Chondrocyte (in vitro differentiated cells): ENCODE results near the gene PIK3R4. TPM values are rescaled to one million over a fixed set of nuclear protein-coding genes. Genes with fewer than 3 reads are reported as not detected.

Source experiments
- DNase-seq: peaks from one replicate; pipeline ENCODE4 v3.0.0; 2021; ENCODE audit warnings: mixed read lengths, low spot score
- H3K27ac Mint-ChIP-seq: one replicate; pipeline ENCODE4 v1.8.0; 2021; ENCODE audit warnings: mild to moderate bottlenecking, moderate library complexity, mixed read lengths; ENCODE audit not compliant: unreplicated experiment
- H3K27me3 Mint-ChIP-seq: 2 replicates; pipeline ENCODE4 v1.8.0; 2021; ENCODE audit warnings: low read depth, mixed read lengths
- H3K36me3 Mint-ChIP-seq: 2 replicates; pipeline ENCODE4 v1.8.0; 2021; ENCODE audit warnings: low read depth, mixed read lengths
- H3K4me1 Mint-ChIP-seq: 2 replicates; pipeline ENCODE4 v1.8.0; 2021; ENCODE audit warnings: low read depth, mild to moderate bottlenecking, mixed read lengths
- H3K4me3 Mint-ChIP-seq: one replicate; pipeline ENCODE4 v1.8.0; 2021; ENCODE audit warnings: mild to moderate bottlenecking, moderate library complexity, mixed read lengths; ENCODE audit not compliant: unreplicated experiment
- H3K9me3 Mint-ChIP-seq: 2 replicates; pipeline ENCODE4 v1.8.0; 2021; ENCODE audit warnings: low read depth, mixed read lengths
- CTCF ChIP-seq: fragments of 200-600 bp; sonication (generic); IDR thresholded peaks from 2 replicates; pipeline ENCODE4 v1.5.0; 2021; ENCODE audit warnings: antibody characterized with exemption, mild to moderate bottlenecking, moderate library complexity
- total RNA-seq: library from RNA; stranded (reverse); gene quantifications from 3 replicates; pipeline ENCODE4 v1.2.1, GENCODE V29; 2021

PIK3R4 gene
- total RNA-seq, 1 donor from 2014 or later, result 16.9 TPM

GRCh38 chr3:130693314-130693713, 53.3 kb downstream of the PIK3R4 start:
- H3K27ac Mint-ChIP-seq, result no peak overlapping the region

DNA sequence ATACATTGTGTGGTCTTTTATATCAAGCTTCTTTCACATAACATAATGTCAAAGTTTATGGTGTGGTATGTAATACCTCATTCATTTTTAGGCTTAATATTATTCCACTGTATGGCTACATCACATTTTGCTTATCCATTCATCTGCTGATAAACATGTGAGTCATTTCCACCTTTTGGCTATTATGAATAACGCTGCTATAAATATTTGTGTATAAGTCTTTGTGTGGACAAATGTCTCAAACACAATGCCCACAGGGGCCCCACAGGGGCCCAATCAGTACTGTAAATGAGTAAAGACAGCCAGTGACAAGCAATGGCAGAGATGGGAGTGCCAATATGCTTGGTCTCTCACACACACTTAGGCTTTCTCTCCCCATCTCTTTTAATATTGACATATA, 54.2 kb downstream of the PIK3R4 start:
- no peak overlapping the region for H3K27ac Mint-ChIP-seq
- no peak for TF ChIP-seq CTCF
- no peak overlapping the region for H3K4me3 Mint-ChIP-seq
- H3K4me1 Mint-ChIP-seq, result no peaks in the 10 kb centered on the region
- H3K27me3 Mint-ChIP-seq, result no peaks in the 10 kb centered on the region
- DNase-seq, result no peak
- peaks cover 13% of the 10 kb centered on the region for H3K36me3 Mint-ChIP-seq
- no peaks in the 10 kb centered on the region for H3K9me3 Mint-ChIP-seq

More at GRCh38 chr3:130693314-130693713, 53.3 kb downstream of the PIK3R4 start:
- DNase-seq, result no peak
- Mint-ChIP-seq H3K9me3 (peaks cover 5% of the 10 kb centered on the region), H3K4me1 (no peaks in the 10 kb centered on the region), H3K4me3 (no peak overlapping the region), H3K27me3 (no peaks in the 10 kb centered on the region), H3K36me3 (peaks cover 20% of the 10 kb centered on the region)
- TF ChIP-seq CTCF, result no peak

DNA sequence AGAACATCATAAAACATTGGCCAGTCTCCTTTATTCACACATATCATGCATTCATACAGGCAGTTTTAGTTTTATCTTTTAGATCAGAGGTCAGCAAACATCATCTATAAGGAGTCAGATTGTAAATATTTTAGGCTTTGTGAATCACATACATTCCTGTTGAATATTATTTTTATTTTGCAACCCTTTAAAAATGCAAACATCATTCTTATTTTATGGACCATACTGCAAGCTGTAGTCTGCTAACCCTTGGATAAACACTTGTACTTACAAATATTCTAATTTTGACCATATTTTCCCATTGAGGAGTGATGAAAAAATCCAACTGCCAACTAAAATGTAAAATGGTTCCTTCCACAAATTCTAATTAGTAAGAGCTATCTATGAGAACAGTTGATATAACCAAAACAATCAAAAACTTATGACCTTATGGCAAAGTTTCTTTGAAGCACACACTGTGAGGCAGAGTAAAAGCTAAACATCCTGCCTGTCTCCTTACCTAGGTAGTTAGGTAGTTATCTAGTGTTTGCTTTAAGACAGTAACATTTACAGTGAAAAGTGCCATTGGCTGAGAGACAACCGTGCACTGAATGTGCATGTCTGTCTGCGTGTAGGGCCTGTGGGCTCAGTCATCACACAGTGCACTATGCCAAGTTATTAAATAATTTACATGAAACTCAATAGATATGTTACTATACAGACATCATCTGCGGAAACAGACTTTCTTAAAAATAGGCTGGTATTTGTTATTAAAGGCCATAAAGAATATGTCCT, 57.7 kb downstream of the PIK3R4 start:
- no peak for DNase-seq
- no peaks in the 10 kb centered on the region for H3K27me3 Mint-ChIP-seq
- peaks cover 11% of the 10 kb centered on the region for H3K36me3 Mint-ChIP-seq
- no peaks in the 10 kb centered on the region for H3K9me3 Mint-ChIP-seq
- no peaks in the 10 kb centered on the region for H3K4me1 Mint-ChIP-seq
- H3K27ac Mint-ChIP-seq, result no peak overlapping the region
- H3K4me3 Mint-ChIP-seq, result no peak overlapping the region
- no peak for TF ChIP-seq CTCF

GRCh38 chr3:130688015-130688688, 58.5 kb downstream of the PIK3R4 start:
- H3K36me3 Mint-ChIP-seq, result peaks cover 17% of the 10 kb centered on the region
- TF ChIP-seq CTCF, result no peak
- H3K4me1 Mint-ChIP-seq, result no peaks in the 10 kb centered on the region
- H3K27ac Mint-ChIP-seq, result no peak overlapping the region
- H3K27me3 Mint-ChIP-seq, result no peaks in the 10 kb centered on the region
- no peaks in the 10 kb centered on the region for H3K9me3 Mint-ChIP-seq
- DNase-seq, result no peak
- H3K4me3 Mint-ChIP-seq, result no peak overlapping the region

GRCh38 chr3:130687327-130687726, 59.3 kb downstream of the PIK3R4 start:
- no peak overlapping the region for H3K4me3 Mint-ChIP-seq
- no peak for DNase-seq
- no peaks in the 10 kb centered on the region for H3K27me3 Mint-ChIP-seq
- no peak overlapping the region for H3K27ac Mint-ChIP-seq
- no peaks in the 10 kb centered on the region for H3K4me1 Mint-ChIP-seq
- H3K36me3 Mint-ChIP-seq, result peaks cover 23% of the 10 kb centered on the region
- TF ChIP-seq CTCF, result no peak
- no peaks in the 10 kb centered on the region for H3K9me3 Mint-ChIP-seq
